Measurements from ENCODE around the gene ARFRP1.
"Not testable (repeated sequence)": the region's sequence is repeated elsewhere in the genome, so short reads cannot be mapped to it uniquely, and the experiment has no call there.

The ARFRP1 gene

GRCh38 chr20:63732118-63733095 lies 24.6 kb upstream of the ARFRP1 start:
- no peak for DNase-seq

- DNase-seq, result no peak
Measured at GRCh38 chr20:63731410-63731809, 23.6 kb upstream of the ARFRP1 start.

GRCh38 chr20:63730189-63730733 lies 22.5 kb upstream of the ARFRP1 start:
- not testable (repeated sequence) for DNase-seq

- DNase-seq, result not testable (repeated sequence)
Measured at GRCh38 chr20:63722967-63723622, 15.3 kb upstream of the ARFRP1 start.

GRCh38 chr20:63718996-63719395 lies 11.2 kb upstream of the ARFRP1 start:
- DNase-seq, result no peak

- no peak for DNase-seq
Measured at GRCh38 chr20:63714858-63715257, 7.1 kb upstream of the ARFRP1 start.

GRCh38 chr20:63712191-63712590 lies 4.4 kb upstream of the ARFRP1 start:
- no peak for DNase-seq

GRCh38 chr20:63711085-63711645 lies 3.4 kb upstream of the ARFRP1 start:
- no peak for DNase-seq

- no peak for DNase-seq
Measured at GRCh38 chr20:63709149-63709527, 1.4 kb upstream of the ARFRP1 start.

- DNase-seq, result no peak
Measured at GRCh38 chr20:63708301-63709148, 749 bp upstream of the ARFRP1 start.

- no peak for DNase-seq
Measured at GRCh38 chr20:63706852-63707557, 771 bp downstream of the ARFRP1 start.

GRCh38 chr20:63706027-63706695 lies 1.6 kb downstream of the ARFRP1 start:
- DNase-seq, result no peak

GRCh38 chr20:63705232-63706026 lies 2.3 kb downstream of the ARFRP1 start:
- no peak for DNase-seq

GRCh38 chr20:63704749-63705117 lies 3.0 kb downstream of the ARFRP1 start:
- no peak for DNase-seq

GRCh38 chr20:63703976-63704748 lies 3.6 kb downstream of the ARFRP1 start:
- no peak for DNase-seq

- DNase-seq, result no peak
Measured at GRCh38 chr20:63703471-63703975, 4.3 kb downstream of the ARFRP1 start.

GRCh38 chr20:63702751-63703470 lies 4.9 kb downstream of the ARFRP1 start:
- no peak for DNase-seq

- DNase-seq, result no peak
Measured at GRCh38 chr20:63702036-63702665, 5.6 kb downstream of the ARFRP1 start.

Data from bone marrow (tissue), 2 donors.